ENCODE measurements around the gene ARFIP2.

Gene ARFIP2

DNA sequence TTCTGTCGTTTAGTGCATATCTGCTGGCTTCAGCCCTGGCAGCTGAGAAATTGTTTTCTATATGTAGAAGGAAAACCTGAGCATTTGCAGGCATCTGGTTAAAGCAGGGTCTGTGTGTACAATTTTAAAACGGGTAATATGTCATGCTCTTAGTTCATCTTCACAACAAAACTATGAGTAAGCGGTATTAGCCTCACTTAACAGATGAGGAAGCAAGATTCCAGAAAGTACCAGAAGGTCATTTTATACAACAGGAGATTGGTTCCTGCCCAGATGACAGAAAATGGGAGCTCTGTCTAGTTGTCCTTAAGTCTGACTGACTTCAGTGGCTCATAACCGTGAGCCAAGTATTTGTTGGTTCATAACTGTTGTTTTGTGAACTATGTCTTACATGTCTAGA lies 1.3 kb upstream of the ARFIP2 start:
- no peak for DNase-seq (ENCODE audit: low spot score)

DNA sequence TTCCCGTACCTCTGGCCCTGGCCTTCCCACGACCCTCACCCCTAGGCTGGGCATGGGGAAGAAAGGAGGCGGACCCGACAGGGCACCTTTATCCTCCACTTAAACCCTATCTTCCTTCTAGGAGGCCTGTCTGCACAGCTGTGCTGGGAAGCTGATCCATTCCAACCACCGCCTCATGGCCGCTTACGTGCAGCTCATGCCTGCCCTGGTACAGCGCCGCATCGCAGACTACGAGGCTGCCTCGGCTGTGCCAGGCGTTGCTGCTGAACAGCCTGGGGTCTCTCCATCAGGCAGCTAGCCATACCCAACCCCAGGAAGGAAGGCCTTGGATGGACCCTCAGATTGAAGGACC lies 769 bp upstream of the ARFIP2 start:
- no peak for DNase-seq (ENCODE audit: low spot score)

GRCh38 chr11:6480299-6480914 lies 724 bp downstream of the ARFIP2 start:
- no peak for DNase-seq (ENCODE audit: low spot score)

DNA sequence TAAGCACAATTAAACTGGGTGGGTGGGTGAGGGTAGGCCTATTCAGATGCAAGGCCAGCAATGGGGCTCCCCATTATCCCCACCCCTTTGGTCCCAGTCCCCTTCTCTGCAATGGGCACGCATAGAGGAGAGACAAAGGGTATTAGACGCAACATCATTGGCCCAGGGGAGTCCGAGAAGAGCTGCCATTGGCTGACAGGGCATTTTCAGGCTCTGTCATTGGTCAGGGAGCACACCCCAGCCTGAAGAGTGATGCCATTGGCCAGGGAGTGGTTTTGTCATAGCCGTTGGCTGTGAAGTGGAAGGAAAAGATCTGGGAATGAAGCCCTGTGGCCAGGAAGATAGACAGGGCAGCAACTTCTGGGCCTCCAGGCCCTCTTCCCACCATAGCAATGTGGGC lies 4.6 kb downstream of the ARFIP2 start:
- no peak for DNase-seq (ENCODE audit: low spot score)

DNA sequence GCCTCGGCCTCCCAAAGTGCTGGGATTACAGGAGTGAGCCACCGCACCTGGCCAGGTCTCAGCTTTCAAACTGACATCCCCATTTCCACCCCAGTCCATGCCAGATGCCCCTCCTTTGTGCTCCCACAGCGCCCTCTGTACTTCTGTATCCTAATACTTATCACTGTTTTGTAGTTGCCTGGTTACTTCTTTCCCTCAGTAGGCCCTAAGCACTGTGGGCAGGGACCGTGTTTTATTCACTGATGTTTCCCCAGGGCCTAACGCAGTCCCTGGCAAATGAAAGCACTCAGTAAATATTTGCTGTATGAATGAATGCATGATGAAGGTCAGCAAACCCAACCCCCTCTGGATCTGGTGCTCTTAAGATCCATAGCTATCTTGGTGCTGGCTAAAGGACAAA lies 5.2 kb downstream of the ARFIP2 start:
- DNase-seq (ENCODE audit: low spot score), result no peak

- DNase-seq (ENCODE audit: low spot score), result no peak
Observed at GRCh38 chr11:6474806-6475500, 6.2 kb downstream of the ARFIP2 start.

- no peak for DNase-seq (ENCODE audit: low spot score)
Observed at GRCh38 chr11:6474413-6474792, 6.7 kb downstream of the ARFIP2 start.

- peak; percentile 92 for DNase-seq (ENCODE audit: low spot score)
Observed at GRCh38 chr11:6473451-6474412, 7.4 kb downstream of the ARFIP2 start, which contains the start of gene TRIM3. TSS of gene TRIM3 (minus strand) at chr11:6473941. CDS start at chr11:6465695, 8,246 bp downstream.

- no peak for DNase-seq (ENCODE audit: low spot score)
Observed at GRCh38 chr11:6472934-6473333, 8.2 kb downstream of the ARFIP2 start.

DNA sequence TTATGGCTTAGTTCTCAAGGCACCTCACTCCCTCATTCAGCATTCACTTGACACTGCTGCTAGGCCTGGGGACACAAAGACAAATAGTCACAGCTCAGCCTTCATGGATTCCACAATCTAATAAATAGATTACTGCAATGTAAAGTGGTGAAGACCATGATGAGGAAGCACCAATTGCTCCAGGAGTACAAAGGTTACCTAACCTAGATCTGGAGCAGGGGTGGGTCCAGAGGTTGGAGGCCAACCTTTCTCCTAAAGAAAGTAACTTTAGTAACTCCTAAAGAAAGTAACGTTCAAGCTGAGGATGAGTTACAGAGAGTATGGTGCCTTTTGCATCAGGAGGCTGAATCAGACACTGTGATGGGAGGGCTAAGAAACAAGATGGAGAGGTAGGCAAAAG lies 11.5 kb downstream of the ARFIP2 start:
- no peak for DNase-seq (ENCODE audit: low spot score)

DNA sequence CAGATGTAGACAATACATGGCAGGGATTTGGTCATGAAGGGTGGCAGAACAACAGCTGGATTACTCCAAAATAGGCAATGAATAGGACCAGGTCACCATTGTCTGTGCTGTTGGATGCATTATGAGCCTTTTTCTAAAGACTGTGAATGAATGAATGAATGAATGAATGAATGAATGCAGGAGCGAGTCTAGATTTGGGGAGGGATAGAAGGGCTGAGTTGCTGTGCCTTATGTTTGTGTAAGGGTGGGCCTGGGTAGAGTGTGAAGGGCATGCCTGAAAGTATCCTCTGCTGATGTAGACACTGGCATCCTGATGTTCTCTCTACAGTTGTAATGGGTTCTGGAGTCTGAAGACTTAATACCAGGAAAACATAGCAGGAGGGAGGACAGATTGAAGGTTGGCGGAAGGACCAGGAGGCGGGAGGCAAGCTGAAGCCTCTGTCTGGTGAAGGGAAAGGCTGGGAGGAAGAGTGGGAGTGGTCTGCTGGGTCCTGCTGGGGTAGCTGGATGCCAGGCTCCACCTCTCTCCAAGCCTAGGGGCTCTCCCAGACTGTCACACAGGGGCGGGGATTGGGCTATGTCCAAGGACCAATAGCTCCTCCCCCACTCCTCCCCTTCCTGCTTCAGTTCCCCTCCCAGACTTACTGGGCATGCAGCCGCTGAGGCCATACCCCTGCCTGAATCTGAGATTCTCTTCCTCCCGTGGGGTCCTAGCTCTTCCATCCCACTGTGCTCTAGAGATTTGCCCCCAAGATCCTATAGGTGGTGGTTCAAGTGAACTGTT lies 12.2 kb downstream of the ARFIP2 start:
- DNase-seq (ENCODE audit: low spot score), result peak; percentile 91

- no peak for DNase-seq (ENCODE audit: low spot score)
Observed at GRCh38 chr11:6459099-6459450, 22.1 kb downstream of the ARFIP2 start.

GRCh38 chr11:6458352-6459098 lies 22.6 kb downstream of the ARFIP2 start:
- no peak for DNase-seq (ENCODE audit: low spot score)

- DNase-seq (ENCODE audit: low spot score), result no peak
Observed at GRCh38 chr11:6457581-6458320, 23.4 kb downstream of the ARFIP2 start.

DNA sequence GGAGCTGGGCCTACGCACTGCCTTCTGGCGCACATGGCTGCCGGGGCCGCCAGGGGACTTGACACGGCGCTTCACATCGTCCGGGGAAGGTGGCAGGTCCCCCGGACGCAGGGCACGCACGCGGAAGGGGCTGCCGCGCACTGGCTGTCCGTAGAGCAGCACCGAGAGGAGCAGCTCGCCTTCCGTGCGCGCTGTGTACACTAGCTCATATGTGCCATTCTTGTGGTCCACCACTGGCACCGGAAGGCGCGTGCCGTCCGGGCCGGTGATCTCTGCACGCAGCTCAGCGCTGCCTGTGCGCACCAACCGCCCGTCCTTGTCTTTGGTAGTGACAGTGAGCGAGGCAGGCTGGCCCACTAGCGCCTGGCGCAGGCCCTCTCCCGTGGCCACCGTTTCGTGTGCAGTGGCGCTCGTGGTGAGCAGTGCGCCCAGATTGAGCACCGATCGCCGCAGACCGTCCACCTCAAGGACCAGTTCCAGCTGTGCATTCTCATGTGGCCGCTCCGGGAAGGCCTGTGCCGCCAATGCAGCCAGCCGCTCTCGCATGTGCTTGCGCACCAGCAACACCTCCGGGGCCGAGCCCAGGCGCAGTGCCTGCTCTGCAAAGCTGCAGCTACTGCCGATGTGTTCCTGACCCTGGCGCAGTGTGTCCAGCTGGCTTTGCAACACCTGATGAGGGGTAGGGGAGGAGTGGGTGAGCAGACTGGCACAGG lies 24.6 kb downstream of the ARFIP2 start:
- no peak for DNase-seq (ENCODE audit: low spot score)

- no peak for DNase-seq (ENCODE audit: low spot score)
Observed at GRCh38 chr11:6455070-6455469, 26.1 kb downstream of the ARFIP2 start.

DNA sequence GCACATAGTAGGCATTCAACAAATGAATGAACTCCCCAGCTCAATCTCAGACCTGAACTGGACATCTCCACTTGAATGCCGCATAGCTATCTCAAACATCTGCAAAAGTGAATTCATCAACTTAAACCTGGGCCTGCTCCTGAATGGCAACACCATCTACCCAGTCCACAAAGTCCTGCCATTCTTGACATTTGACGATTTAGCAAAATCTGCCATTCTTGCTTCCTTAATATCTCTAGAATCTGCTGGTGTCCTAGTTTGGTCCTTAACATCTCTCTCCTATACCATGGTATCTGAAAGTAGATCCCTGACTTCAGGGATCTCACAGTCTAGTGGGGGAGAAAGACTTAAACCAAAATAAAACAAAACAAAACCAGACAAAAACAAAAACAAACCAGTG lies 28.0 kb downstream of the ARFIP2 start:
- DNase-seq (ENCODE audit: low spot score), result no peak

- DNase-seq (ENCODE audit: low spot score), result no peak
Observed at GRCh38 chr11:6452219-6452618, 28.9 kb downstream of the ARFIP2 start.

- DNase-seq (ENCODE audit: low spot score), result no peak
Observed at GRCh38 chr11:6448574-6448973, 32.6 kb downstream of the ARFIP2 start.
